Upper lobe of right lung (tissue), 1 donor: ENCODE data around the gene PLPP4. TPM values are rescaled to one million over a fixed set of nuclear protein-coding genes. Genes with fewer than 3 reads are reported as not detected.

Source experiments
- ATAC-seq: fragments of 200-7000 bp; cut with Tn5 transposase; one replicate; pipeline ENCODE4 v1.9.1; 2020; ENCODE audit warnings: mild to moderate bottlenecking, moderate library complexity
- DNase-seq: peaks from one replicate; pipeline ENCODE4 v3.0.0-alpha.2; 2020
- H3K27ac ChIP-seq: fragments of 200-600 bp; one replicate; pipeline ENCODE4 v1.8.0; 2022
- H3K27me3 ChIP-seq: fragments of 200-600 bp; one replicate; pipeline ENCODE4 v1.8.0; 2022; ENCODE audit warnings: mild to moderate bottlenecking
- H3K36me3 ChIP-seq: fragments of 200-600 bp; one replicate; pipeline ENCODE4 v1.8.0; 2022
- H3K4me1 ChIP-seq: fragments of 200-600 bp; one replicate; pipeline ENCODE4 v1.8.0; 2022
- H3K4me3 ChIP-seq: fragments of 200-600 bp; one replicate; pipeline ENCODE4 v1.8.0; 2022; ENCODE audit warnings: mild to moderate bottlenecking
- H3K9me3 ChIP-seq: fragments of 200-600 bp; one replicate; pipeline ENCODE4 v1.8.0; 2022
- intact Hi-C: fragments of 100-400 bp; cut with DNase I; formaldehyde crosslinking; loops from one replicate; pipeline ENCODE4 v1.11.0; 2022
- total RNA-seq: library from RNA; stranded (reverse); fragmentation: NEBNext Ultra II Directional; extraction: Animal tissue kit (Norgen Biotek cat#: 25700); gene quantifications from one replicate; pipeline ENCODE4 v1.2.1, GENCODE V29; 2021
- TF ChIP-seq, protein P1 (sequence below): fragments of 200-600 bp; IDR thresholded peaks from one replicate; pipeline ENCODE4 v1.8.0; 2022; ENCODE audit warnings: antibody characterized with exemption
- donor health status: DM: no; HTN: yes; CAD: no; lungs with severe emphysema.

Gene PLPP4
- total RNA-seq, 1 donor from 2014 or later: 0.38 TPM

- TF ChIP-seq, protein P1, sequence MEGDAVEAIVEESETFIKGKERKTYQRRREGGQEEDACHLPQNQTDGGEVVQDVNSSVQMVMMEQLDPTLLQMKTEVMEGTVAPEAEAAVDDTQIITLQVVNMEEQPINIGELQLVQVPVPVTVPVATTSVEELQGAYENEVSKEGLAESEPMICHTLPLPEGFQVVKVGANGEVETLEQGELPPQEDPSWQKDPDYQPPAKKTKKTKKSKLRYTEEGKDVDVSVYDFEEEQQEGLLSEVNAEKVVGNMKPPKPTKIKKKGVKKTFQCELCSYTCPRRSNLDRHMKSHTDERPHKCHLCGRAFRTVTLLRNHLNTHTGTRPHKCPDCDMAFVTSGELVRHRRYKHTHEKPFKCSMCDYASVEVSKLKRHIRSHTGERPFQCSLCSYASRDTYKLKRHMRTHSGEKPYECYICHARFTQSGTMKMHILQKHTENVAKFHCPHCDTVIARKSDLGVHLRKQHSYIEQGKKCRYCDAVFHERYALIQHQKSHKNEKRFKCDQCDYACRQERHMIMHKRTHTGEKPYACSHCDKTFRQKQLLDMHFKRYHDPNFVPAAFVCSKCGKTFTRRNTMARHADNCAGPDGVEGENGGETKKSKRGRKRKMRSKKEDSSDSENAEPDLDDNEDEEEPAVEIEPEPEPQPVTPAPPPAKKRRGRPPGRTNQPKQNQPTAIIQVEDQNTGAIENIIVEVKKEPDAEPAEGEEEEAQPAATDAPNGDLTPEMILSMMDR: no peak
- intact Hi-C loops: no loop called here
- no peak for ATAC-seq
- no peaks in the 10 kb centered on the region for H3K9me3 ChIP-seq
- H3K4me3 ChIP-seq: no peak overlapping the region
- no peaks in the 10 kb centered on the region for H3K4me1 ChIP-seq
- H3K27ac ChIP-seq: no peak overlapping the region
- no peaks in the 10 kb centered on the region for H3K27me3 ChIP-seq
- no peak for DNase-seq
- H3K36me3 ChIP-seq: no peaks in the 10 kb centered on the region
These were observed 27.6 kb upstream of the PLPP4 start for GRCh38 chr10:120429395-120429794.

- DNase-seq (no peak), ATAC-seq (no peak)
- Histone ChIP-seq H3K4me1 (no peaks in the 10 kb centered on the region), H3K27me3 (no peaks in the 10 kb centered on the region), H3K27ac (no peak overlapping the region), H3K9me3 (no peaks in the 10 kb centered on the region), H3K36me3 (no peaks in the 10 kb centered on the region), H3K4me3 (no peak overlapping the region)
- TF ChIP-seq, protein P1: no peak
- intact Hi-C loops: no loop called here
These were observed 25.8 kb upstream of the PLPP4 start for GRCh38 chr10:120431251-120431651.

DNA sequence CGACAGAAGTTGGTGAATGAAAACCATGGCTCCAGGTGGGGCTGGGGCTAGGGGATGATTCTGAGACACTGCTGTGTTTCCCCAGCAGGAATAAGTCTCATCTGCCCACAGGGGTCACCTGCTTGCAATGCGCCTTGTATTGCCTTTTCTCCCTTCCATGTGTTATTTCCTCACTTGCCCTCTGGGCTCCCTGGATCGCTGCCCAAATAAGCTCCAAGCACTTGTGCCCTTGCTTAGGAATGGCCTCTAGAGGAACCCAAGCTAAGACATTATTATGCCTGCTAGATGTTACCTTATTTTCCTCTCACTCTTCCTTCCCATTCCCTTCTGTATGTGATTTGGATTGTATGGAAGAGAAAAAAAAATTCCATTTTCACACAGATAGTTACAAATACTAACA lies 24.8 kb upstream of the PLPP4 start:
- TF ChIP-seq, protein P1: no peak
- Histone ChIP-seq H3K27ac (no peak overlapping the region), H3K9me3 (no peaks in the 10 kb centered on the region), H3K27me3 (no peaks in the 10 kb centered on the region), H3K4me3 (no peak overlapping the region), H3K4me1 (no peaks in the 10 kb centered on the region), H3K36me3 (no peaks in the 10 kb centered on the region)
- intact Hi-C loops: no loop called here
- no peak for DNase-seq
- no peak for ATAC-seq

- intact Hi-C loops: no loop called here
- Histone ChIP-seq H3K27me3 (no peaks in the 10 kb centered on the region), H3K4me1 (no peaks in the 10 kb centered on the region), H3K27ac (no peak overlapping the region), H3K9me3 (no peaks in the 10 kb centered on the region), H3K36me3 (no peaks in the 10 kb centered on the region), H3K4me3 (no peak overlapping the region)
- ATAC-seq (no peak), DNase-seq (no peak)
- TF ChIP-seq, protein P1: no peak
These were observed 23.9 kb upstream of the PLPP4 start for GRCh38 chr10:120433141-120433540.

DNA sequence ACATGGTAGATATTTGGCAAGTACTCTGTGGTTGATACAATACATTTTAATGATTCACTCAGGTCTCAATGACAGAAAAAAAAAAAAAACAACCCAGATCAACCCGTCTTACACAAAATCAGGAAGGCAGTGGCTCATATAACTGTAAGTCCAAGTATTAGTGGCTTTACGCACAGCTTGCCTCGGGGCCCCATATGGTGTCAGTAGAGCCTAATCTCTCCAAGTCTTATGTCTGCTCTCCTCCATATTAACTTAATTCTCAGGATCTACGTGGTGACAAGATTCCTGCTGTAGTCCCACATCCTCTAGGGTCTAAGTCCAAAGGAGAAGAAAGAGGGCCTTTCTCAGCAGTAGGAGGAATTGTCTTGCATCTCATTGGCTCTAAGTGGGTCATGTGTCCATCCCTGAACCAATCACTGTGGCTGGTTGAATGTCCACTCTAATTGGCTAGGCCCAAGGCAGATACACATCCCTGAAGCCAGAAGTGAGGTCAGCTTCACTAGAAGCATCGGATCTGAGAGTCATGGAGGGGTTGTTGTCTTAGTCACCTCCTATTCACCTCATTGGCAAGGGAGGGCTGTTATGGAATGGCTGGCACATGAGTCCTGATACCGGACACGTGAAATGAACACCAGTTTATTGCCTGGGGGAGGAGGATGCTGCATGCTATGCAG lies 20.5 kb upstream of the PLPP4 start:
- no peaks in the 10 kb centered on the region for H3K27me3 ChIP-seq
- intact Hi-C loops: no loop called here
- no peaks in the 10 kb centered on the region for H3K4me1 ChIP-seq
- DNase-seq (no peak), ATAC-seq (no peak)
- H3K36me3 ChIP-seq: no peaks in the 10 kb centered on the region
- no peak overlapping the region for H3K4me3 ChIP-seq
- H3K27ac ChIP-seq: no peak overlapping the region
- TF ChIP-seq, protein P1: no peak
- no peaks in the 10 kb centered on the region for H3K9me3 ChIP-seq

DNA sequence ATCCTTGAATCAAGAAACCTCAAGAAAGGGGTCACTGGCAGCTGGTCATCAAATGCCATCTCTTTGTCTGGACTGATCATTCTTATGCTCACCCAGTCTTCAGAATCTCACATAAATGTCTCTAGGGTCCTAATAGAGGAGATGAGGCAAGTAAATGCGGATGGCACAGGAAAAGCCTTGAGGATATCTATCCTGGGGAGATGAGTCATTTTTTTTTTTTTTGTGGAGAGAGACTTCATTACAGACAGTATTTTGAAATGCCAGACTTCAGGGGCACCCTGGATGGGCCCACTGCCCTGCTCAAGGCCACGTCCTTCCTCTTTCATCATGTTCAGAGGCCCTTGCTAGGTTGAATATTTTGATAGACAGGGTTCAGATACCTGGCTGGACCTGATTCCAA lies 19.5 kb upstream of the PLPP4 start:
- intact Hi-C loops: no loop called here
- H3K27me3 ChIP-seq: no peaks in the 10 kb centered on the region
- H3K4me1 ChIP-seq: no peaks in the 10 kb centered on the region
- no peaks in the 10 kb centered on the region for H3K9me3 ChIP-seq
- no peak overlapping the region for H3K4me3 ChIP-seq
- TF ChIP-seq, protein P1: no peak
- DNase-seq (no peak), ATAC-seq (no peak)
- H3K36me3 ChIP-seq: no peaks in the 10 kb centered on the region
- no peak overlapping the region for H3K27ac ChIP-seq
